GM18868 (cell line): ENCODE measurements around the gene CDKN1B.
A peak's percentile ranks its signal among the peaks of the same experiment; 100 is the strongest.
"Not testable (repeated sequence)": the region's sequence is repeated elsewhere in the genome, so short reads cannot be mapped to it uniquely, and the experiment has no call there.

Experiments
- ATAC-seq: cut with Tn5 transposase; IDR thresholded peaks from one replicate; pipeline ENCODE4 v1.9.1; 2021; ENCODE audit warnings: mild to moderate bottlenecking, moderate library complexity; ENCODE audit not compliant: unreplicated experiment

Gene CDKN1B

GRCh38 chr12:12723149-12723680 is 6.0 kb downstream of the CDKN1B start:
- no peak for ATAC-seq

- no peak for ATAC-seq
Measured at GRCh38 chr12:12723681-12724420, 6.7 kb downstream of the CDKN1B start.

- no peak for ATAC-seq
Measured at GRCh38 chr12:12724421-12725085, 7.4 kb downstream of the CDKN1B start.

- ATAC-seq = peak; percentile 67
Measured at GRCh38 chr12:12725086-12725955, 8.2 kb downstream of the CDKN1B start.

GRCh38 chr12:12725956-12726554 is 8.9 kb downstream of the CDKN1B start:
- ATAC-seq = no peak

GRCh38 chr12:12726555-12727093 is 9.5 kb downstream of the CDKN1B start:
- no peak for ATAC-seq

GRCh38 chr12:12731178-12731577 is 14.0 kb downstream of the CDKN1B start:
- no peak for ATAC-seq

GRCh38 chr12:12731785-12732184 is 14.6 kb downstream of the CDKN1B start:
- ATAC-seq = no peak

GRCh38 chr12:12733118-12733517 is 15.9 kb downstream of the CDKN1B start:
- ATAC-seq = no peak

GRCh38 chr12:12734054-12734453 is 16.9 kb downstream of the CDKN1B start:
- ATAC-seq = no peak

GRCh38 chr12:12734561-12735071 is 17.4 kb downstream of the CDKN1B start:
- no peak for ATAC-seq

- ATAC-seq = no peak
Measured at GRCh38 chr12:12735301-12735700, 18.1 kb downstream of the CDKN1B start.

- ATAC-seq = peak; percentile 76
Measured at GRCh38 chr12:12736759-12737676, 19.9 kb downstream of the CDKN1B start.

GRCh38 chr12:12738152-12738551 is 21.0 kb downstream of the CDKN1B start:
- not testable (repeated sequence) for ATAC-seq

GRCh38 chr12:12741660-12742059 is 24.5 kb downstream of the CDKN1B start:
- ATAC-seq = no peak

- ATAC-seq = no peak
Measured at GRCh38 chr12:12744546-12745305, 27.6 kb downstream of the CDKN1B start.

- no peak for ATAC-seq
Measured at GRCh38 chr12:12745576-12746211, 28.5 kb downstream of the CDKN1B start.

- ATAC-seq = no peak
Measured at GRCh38 chr12:12747278-12747677, 30.1 kb downstream of the CDKN1B start.
